ENCODE measurements around the gene TOR1AIP2.
"Not testable (repeated sequence)": the region's sequence is repeated elsewhere in the genome, so short reads cannot be mapped to it uniquely, and the experiment has no call there.

Gene TOR1AIP2

DNA sequence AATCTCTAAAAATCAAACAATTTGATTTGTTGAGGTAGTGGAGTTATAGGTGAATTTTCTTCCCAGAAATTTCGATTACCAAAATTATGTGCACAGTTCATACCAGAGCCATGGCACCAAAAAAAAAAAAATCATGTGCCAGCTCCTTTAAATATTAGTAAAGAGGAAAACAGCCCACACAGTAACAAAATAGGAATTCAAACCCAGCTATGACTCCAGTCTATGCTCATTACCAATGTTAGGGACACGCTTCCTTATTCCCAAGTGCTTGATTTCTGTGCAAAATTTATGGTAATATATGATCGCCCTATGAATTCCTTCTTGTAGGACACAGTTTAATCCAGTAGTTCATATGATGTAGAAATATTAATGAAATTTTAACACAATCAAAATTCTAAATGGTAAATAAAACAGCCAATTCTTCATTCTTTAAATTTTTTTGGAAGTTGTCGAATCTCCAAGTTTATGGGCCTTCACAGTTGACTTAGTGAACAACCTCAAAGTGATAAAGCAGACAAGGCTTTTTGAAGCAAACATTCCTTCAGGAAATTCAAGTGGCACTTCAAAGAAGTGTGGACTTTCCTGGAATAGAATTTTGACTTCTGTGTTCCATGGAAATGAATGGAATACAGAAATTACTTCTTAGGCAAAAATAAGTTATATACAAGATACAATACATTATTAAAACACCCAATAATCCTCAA is 1.9 kb downstream of the TOR1AIP2 start:
- no peak for DNase-seq (ENCODE audit: low read depth)

DNA sequence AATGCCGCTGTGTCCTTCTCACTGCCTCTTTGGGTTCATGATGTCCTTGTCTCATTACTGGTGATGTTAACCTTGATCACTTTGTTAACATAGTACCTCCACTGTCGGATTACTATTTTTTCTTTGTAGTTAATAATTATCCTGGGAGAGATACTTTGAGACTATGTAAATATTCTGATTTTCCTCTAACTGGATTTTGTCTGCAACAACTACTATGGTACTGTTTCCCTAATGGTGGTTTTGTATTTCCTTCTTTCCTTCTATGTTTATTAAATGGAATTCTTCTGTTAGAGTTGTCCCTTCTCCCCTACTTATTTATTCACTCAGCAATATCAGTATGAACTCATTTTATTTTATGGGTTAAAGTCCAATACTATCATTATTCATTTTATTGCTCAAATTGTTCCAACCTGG is 4.2 kb downstream of the TOR1AIP2 start:
- no peak for DNase-seq (ENCODE audit: low read depth)

DNA sequence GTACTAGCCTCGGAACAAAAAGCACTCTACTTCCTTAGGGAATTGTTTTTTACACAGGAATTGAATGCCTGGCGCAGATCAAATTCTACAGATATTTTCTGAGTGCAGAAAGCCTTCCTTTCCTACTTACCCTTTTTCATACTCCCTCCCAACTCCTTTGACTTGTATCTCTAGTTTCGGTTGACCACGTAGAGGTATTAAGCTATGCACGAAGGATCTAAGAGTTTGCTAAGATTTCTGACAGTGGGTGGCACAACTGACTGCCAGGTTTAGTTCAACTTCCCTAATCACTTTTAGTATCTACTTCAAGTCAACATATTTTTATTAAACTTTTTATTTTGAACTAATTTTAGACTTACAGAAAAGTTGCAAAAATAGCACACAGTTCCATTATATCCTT is 5.0 kb downstream of the TOR1AIP2 start:
- DNase-seq (ENCODE audit: low read depth) = no peak

DNA sequence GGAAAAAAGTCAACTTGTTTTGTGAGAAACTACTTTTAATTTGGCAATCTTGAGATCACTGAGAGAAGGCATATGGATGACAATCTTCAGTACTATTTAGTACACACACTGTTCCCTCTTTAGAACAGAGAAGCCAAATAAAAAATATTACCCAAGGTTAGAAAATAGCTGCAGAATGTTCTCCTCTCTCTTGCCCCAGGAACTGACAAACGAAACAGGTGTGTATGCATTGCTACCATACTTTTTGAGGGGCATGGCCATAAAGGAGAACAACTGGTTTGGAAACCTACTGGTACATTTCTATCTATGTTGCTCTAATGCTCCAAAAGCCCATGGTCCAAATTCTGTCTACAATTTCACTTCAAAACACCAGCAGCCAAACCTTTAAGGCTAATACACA is 5.7 kb downstream of the TOR1AIP2 start:
- no peak for DNase-seq (ENCODE audit: low read depth)

DNA sequence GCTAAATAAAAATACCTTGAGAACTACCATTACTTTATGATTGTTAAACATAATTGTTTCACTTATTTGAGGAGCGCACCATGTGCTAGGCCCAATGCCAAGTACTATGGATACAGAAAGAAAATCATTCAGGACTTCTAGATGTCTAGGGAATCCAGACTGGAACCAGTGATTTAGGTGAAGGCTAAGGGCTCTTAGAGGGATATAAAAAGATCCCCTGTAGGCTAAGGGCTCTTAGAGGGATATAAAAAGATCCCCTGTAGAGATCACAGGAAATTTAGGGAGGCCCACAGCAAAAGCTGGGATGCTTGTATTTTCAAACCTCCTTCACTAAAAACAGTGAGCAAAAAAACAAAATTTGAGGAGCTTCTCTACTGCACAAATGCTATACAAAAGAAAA is 6.7 kb downstream of the TOR1AIP2 start:
- no peak for DNase-seq (ENCODE audit: low read depth)

DNA sequence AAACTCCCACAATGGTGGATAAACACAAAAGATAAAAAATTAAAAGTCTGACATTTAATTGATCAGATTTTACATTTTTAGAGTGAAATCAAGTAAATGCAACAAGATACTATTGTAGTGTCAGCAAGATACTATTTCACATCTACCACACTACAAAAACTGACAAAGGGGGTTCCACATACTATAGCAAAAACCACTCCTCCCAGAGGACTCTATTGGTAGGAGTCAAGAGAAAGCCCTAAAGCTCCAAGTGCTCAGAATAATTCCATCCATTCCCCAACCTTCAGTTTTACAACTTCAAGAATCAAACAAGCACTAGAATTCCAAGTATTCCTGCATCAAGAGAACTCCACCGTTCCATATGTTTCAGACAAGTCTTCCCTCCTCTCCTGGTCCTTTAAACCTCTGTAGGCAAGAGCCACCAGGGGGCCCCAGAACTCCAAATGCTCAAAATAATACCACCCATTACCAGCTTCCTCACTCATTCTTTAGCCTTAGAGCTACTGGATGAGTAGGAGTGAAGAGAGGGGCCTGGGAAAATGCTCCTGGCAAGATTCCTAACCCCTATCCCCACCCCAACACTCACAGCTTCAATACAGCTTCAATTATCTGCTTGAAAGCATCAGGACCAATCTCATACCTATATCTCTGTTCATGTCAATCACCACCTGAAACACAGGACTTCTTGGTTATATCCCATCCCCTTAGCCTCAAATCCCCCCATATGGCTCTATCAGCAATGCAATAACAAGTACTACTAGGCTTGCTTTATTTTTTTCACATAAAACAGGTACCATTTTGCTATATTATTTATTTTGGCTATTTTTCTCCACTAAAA is 9.9 kb downstream of the TOR1AIP2 start:
- peak; percentile 31 for DNase-seq (ENCODE audit: low read depth)

DNA sequence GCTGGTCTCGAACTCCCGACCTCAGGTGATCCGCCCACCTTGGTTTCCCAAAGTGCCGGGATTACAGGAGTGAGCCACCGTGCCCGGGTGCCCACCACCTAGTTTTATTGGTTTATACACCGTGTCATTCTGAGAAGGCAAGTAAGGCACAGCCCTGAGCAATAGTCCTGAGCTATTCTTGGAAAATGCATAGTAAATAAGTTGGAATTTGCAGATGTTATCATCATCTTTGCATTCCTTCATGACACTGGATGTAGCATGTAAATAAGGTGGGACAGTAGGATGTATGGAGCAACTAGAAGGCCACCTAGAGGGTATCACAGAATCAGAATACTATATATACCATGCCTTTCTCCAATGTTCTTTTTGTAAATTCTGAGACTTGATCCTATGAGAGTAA is 11.0 kb downstream of the TOR1AIP2 start:
- no peak for DNase-seq (ENCODE audit: low read depth)

DNA sequence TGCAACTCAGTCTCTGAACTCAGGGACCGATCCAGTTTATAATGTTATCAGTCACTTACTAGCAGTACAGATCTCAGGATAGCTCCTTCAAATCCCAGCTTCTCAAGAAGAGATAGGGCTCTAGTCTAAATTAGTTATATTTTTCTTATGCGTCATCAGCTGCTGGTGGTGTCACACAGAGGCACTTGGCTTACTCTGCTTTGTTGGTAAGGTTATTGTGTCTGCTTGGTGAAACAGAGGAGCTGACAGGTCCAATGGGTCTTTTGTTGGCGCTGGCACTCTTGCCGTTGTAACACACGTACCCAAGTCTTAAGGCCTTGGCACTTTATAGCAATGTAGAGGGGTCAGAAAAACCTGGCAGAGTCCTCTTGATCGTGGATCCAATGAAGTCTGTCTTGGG is 12.2 kb downstream of the TOR1AIP2 start:
- no peak for DNase-seq (ENCODE audit: low read depth)

DNA sequence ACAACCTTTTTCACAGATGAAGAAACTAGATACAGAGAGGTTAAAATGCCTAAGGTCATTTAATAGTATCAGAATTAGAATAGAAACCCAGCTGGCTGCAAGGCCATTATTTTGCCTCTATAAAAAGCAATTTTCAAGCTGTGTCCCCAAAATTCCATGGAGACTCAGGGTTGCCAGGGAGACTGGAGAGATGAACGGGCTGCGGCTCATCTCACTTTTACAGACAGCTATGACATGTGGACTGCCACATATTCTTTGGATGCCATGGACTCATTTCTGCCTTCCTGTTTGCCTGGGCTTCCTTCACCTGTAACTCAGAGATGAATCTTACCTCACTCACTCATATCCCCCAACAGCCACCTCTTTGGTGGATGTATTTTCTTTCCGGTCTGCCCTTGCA is 17.0 kb downstream of the TOR1AIP2 start:
- DNase-seq (ENCODE audit: low read depth) = no peak

DNA sequence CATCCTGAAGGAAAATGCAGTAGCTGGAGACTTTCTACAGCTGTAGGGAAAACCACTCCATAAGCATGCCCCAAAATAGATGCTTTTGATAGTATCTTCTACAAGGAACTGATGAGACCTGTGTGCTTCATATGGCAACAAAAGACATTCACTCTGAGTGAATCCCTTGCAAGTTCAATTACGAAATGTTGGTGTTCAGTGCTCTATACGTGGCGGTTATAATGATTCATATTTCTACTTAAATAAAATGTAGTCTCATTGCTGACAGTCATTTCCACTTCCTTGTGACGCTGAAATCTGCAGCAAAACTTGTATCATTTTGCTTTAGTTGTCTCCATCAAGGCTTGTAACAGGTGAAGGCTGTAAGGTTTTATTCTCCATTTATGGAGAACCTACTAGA is 20.6 kb downstream of the TOR1AIP2 start:
- no peak for DNase-seq (ENCODE audit: low read depth)

DNA sequence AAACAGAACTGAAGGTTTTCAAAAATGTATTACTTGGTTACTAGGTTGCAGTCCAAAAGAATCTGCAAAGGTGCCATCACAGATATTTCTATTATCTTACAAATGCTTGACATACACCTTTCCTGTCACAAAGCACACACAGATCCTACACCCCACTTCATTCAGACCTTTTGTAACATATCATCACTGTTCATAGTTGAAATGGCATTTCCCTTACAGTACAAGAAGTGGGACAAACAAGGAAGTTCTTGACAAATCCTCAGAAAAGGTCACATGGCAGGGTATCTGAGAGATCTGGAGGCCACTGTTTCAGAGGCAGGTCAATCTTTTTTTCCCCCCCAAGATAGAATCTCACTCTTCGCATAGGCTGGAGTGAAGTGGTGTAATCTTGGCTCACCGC is 21.3 kb downstream of the TOR1AIP2 start:
- DNase-seq (ENCODE audit: low read depth) = no peak

DNA sequence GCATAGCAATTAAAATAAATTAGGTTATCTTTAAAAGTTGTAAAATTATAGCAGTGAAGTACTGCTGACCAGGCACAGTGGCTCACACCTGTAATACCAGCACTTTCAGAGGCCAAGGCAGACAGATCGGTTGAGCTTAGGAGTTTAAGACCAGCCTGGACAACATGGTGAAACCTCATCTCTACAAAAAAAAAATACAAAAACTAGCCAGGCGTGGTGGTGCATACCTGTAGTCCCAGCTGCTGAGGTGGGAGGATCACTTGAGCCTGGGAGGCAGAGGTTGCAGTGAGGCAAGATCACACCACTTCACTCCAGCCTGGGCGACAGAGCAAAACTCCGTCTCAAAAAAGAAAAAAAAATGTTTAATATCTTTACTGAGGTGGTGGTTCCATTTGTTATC is 21.8 kb downstream of the TOR1AIP2 start:
- DNase-seq (ENCODE audit: low read depth) = not testable (repeated sequence)

DNA sequence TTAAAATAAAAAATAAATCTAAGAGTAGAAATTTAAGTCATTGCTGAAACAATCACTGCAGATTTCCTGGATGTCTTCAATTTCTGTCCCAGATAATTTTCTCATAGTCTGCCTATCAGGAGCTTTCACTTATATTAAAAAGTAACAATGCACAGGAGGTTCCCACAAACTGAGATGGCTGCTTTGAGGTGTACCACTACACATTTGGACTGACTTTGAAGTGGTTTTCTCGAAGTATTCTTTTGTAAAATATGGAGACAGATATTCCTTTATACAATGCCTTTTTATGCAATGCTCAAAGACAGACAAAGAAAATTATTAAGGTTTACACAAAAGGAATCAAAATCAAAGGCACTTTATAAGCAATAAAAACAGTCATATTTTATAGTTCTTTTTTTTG is 24.5 kb downstream of the TOR1AIP2 start:
- DNase-seq (ENCODE audit: low read depth) = no peak

DNA sequence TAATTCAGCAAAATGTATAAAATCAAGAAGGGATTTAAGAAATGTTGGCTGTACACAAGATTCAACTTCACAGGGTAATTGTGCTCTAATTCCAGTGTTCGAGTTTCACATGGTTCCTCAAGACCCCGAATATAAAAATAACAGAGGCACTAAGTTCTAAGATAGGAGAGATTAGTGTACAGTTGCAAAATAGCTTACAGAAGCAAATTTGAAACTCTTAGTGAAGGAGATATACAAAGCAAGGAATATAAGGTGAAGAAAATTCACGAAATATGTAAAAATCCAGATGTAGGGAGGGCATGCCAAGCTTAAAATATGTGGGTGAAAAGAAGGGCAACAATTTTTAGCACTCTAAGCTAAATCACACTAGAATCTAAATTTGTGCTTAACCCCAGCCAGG is 29.4 kb downstream of the TOR1AIP2 start:
- no peak for DNase-seq (ENCODE audit: low read depth)

DNA sequence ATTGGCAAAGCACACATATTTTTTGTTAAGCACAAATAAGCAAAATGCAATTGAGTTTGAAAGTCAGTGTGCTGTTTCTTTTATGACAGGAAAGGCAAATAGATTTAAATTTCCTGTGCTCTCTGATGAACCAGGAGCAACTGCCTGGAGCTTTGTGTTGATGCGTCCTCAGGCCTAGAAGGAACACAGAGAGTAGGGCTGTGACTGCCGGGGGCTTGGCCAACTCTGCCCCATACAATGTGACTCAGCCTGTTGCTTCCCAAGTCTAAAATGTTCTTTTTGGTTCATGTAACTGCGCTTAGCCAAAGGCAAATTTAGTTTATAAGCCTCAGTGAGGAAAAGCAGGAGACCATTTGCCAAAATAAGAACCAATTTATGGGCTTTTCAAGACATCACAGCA is 37.5 kb downstream of the TOR1AIP2 start:
- no peak for DNase-seq (ENCODE audit: low read depth)

DNA sequence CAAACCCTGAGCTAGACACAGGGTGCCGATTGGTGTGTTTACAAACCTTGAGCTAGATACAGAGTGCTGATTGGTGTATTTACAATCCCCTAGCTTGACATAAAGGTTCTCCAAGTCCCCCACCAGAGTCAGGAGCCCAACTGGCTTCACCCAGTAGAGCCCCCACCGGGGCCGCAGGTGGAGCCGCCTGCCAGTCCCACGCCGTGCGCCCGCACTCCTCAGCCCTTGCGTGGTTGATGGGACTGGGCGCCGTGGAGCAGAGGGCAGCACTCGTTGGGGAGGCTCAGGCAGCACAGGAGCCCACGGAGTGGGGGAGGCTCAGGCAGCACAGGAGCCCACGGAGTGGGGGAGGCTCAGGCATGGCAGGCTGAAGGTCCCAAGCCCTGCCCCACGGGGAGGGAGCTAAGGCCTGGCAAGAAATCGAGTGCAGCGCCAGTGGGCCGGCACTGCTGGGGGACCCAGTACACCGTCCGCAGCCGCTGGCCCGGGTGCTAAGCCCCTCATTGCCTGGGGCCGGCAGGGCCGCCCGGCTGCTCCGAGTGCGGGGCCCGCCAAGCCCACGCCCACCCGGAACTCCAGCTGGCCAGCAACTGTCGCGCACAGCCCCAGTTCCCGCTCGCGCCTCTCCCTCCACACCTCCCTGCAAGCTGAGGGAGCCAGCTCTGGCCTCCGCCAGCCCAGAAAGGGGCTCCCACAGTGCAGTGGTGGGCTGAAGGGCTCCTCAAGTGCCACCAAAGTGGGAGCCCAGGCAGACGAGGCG is 40.7 kb downstream of the TOR1AIP2 start:
- DNase-seq (ENCODE audit: low read depth) = not testable (repeated sequence)

DNA sequence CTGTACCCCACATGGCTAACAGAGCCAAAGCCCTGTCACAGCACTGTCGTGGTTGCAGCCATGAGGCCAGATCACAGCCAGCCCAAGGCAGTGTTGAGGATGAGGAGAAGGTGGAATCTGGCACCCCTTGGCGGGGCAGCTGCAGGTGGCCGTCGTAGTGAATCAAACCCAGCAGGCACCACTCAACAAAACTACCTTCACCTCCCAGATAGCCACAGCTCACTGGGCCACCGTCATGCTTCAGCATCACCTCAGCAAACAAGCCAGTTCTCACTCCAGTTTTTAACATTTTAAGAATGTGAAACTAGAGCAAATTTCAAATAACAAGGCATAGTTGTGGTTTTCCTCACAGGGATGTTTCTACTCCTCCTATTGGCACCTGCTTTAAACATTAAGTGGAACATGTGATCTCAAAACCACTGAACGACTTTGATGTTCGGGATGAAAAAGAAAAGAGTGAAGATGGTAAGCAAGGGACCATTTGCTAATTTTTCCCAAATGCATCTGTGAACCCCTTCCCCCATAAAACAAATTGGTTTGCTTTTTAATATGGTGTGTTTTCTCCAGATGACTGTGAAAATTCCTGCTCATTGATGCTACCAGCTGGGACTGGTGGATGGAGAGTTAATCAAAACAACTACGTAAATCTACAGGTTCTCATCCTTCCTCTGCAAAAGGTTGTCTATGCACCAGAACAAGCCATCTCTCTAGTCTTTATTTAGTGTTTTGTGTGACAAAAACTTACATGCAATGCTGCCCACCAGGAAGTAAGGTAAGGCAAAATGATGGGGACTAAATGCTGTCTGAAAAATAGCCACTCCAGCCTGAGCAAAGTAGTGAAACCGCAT is 45.5 kb downstream of the TOR1AIP2 start:
- no peak for DNase-seq (ENCODE audit: low read depth)

DNA sequence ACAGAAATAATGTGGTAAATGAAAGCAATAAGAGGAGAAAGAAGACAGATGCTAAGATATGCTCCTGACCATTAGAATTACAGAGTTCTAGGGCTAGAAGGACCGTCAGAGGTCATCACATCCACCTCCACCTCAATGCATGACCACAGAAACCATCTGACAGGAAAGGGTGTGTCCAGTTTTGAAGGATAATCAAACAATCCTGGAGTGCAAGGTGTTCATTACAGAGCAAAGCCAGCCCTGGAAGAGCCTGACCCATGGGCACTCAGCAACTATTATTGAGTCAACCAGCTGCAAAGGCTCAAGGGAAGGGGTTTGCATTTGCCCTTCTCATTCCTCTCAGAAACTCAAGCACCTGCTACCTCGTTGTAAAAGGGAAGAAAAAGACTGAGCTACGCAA is 46.4 kb downstream of the TOR1AIP2 start:
- no peak for DNase-seq (ENCODE audit: low read depth)

DNA sequence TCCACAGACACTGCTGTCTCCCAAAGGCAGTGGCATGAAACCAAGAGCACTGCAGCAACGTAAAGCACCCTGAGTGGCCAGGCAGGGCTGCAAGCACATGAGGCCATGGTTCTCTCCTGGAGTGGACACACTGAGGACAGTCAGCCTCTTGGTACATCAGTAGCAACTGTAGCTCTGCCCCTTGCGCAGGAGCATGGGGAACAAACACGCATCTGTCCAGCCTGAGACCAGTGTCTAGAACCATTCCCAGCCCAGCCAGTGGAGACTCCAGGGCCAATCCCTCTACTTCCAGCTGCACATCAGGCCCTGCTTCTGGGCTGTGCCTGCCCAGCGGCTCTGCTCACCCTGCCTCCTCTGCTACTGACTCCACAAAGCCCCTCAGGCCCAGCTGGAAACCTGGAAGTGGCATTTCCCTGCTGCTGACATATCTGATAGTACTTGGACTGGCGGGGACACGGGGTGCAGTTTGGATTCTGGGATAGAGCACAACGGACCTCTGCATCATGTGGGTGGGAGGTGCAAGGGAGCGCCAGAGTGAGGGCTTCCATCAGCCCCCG is 49.0 kb downstream of the TOR1AIP2 start:
- no peak for DNase-seq (ENCODE audit: low read depth)

DNA sequence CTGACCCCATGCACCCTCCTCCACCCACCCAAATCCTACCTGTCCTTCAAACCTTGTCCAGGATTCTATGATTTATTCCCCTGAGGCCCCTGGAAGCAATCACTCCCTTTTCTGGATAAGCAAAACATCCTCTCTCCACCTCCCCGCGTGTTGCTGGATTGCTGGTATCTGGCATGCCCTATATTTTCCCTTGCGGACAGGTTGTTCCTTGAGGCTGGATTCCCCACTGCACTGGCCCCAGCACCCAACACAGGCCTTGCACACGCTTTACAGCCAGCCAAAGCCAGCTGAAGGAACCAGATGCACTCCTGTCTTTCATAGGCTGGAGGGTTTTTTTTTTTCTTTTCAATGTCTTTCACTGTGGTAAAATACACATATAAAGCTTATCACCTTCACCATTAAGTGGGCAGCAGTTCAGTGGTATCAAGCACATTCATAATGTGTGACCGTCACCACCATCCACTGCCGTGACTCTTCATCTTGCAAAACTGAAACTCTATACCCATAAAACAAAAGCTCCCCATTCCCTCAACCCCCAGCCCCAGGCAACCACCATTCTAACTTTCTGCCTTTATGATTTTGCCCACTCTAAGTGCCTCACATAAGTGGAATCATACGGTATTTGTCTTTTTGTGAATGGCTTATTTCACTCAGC is 50.9 kb downstream of the TOR1AIP2 start:
- DNase-seq (ENCODE audit: low read depth) = no peak

Measured in T follicular helper cell (primary cell).